GM18951 (cell line): ENCODE measurements around the gene PRADC1.
A peak's percentile ranks its signal among the peaks of the same experiment; 100 is the strongest.

Source experiments
- POLR2A ChIP-seq: IDR thresholded peaks from 4 replicates; pipeline ENCODE4 v1.6.1; 2011; ENCODE audit warnings: mild to moderate bottlenecking; ENCODE audit not compliant: insufficient read length, insufficient read depth; ENCODE audit errors: extremely low read depth
- in situ Hi-C: fragments of 300-500 bp; cut with MboI; formaldehyde crosslinking; loops from one replicate; pipeline ENCODE4 v1.12.0; 2022; ENCODE audit warnings: low sequenced_read_pairs, mixed read lengths, inconsistent platforms; ENCODE audit not compliant: unreplicated experiment

PRADC1 gene

DNA sequence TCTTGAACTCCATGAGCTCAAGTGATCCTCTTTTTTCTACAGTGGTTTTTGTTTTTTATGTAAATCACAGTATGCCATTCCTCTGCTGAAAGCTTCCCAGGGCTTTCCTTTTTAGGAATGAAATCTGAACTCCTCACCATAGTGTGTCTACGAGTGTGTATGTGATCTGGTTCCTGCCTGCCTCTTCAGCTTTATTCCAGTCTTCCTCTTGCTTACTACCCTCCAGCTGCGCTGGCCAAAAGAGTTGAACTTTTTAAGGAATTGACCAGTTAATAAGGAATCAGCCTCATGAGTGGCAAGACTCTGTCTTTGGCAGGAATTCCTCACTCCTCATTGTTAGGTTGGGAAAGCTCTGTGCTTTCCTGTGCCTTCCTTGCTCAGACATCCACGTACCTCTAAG is 5.1 kb upstream of the PRADC1 start:
- in situ Hi-C loops: no loop called here
- TF ChIP-seq POLR2A: no peak

DNA sequence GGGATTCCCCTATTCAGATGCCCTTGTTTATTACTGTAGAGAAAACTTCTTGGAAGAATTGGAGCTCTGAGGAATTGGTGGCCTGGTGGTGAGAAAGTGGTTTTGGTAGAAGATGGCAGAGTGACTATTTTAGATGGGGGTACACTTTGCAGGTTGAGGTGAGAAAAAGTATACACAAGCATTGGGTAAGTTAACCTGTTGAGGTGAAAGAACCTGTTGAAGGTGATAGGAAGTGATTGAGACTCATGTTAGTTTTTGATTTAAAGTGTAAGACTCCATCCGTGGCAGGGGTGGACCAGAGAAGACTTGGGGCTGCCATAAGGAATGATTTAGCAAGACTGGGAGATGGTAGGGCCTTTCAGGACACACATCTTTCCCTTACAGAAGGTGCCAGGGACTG is 4.1 kb upstream of the PRADC1 start:
- TF ChIP-seq POLR2A: no peak
- in situ Hi-C loops: no loop called here

DNA sequence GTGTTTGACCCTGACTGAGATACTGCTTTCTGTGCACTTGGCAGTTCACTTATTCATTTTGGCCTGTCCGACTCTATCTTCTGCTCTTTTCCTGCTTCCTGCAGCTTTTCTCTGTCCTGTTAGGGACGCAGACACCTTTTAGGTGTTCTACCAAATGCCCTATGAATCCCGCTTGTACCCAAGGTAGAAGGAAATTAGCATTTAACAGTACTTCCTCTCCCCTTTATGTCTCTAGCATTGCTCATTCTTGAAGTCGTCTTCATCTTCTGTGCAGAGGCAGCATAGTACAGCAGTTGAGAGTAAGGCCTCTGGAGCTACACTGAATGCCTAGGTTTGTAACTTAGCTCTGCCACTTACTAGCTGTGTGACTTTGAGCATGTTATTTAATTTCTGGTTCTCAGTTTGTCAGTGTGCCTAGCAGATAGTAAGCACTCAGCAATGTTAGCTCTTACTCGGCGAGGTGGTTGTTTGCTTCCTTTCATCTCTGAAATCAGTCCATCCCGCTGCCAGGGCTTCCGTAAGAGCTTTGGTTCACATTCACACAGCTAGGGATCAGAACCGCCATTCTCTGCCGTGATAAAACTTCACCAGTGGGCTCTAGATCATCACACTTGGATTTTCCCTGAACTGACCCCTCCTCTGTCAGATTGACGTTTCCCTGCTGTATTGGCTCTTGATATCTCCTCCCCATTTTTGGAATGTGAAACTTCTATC is 2.4 kb upstream of the PRADC1 start:
- TF ChIP-seq POLR2A: no peak
- in situ Hi-C loops: no loop called here

DNA sequence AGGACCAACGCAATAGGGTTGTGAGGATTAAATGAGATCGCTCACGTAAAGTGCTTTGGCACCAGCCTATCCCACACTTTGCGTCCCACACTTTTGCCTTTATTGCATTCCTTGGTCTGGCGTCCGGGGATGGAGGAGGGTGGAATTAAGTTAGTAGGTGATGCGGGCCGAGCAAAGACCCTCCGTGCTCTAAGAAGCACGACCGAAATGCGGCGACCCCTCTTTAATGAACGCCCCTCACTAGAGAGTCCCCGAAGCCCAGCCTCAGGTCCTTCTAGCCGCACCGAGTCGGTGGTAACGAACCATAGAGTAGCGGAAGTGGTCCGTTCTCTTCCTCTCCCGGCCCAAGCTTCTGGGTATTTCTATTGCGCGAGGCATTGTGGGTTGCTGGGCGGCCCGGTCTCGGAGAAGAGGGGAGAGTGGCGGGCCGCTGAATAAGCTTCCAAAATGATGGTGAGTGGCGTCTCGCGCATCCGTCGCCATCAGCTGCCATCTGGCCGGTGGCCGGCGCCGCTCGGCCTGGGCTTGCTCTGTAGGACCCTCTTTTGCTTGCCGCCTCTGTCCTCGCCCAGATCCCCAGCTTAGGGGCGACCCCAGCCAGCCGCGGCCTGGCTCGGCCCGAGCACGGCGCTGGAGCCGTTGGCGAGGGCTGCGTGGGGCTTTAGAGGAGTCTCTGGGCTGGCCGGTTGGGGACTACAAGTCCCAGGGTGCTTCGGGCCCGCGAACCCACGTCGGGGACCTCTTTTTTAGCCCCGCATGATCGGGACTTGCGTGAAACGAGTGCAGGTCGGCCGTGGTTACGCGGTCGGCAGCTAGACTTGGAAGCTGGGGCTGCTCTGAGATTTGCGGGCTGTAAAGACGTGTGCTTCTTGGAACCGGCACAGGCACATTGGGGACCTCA is 1.1 kb upstream of the PRADC1 start, which contains the start of gene CCT7:
CCT7 (plus strand) TSS at position 377 of the 901 bp plus-strand sequence; CDS start at position 448, 71 bp downstream.
- in situ Hi-C loops: no loop called here
- TF ChIP-seq POLR2A: peak; percentile 98

DNA sequence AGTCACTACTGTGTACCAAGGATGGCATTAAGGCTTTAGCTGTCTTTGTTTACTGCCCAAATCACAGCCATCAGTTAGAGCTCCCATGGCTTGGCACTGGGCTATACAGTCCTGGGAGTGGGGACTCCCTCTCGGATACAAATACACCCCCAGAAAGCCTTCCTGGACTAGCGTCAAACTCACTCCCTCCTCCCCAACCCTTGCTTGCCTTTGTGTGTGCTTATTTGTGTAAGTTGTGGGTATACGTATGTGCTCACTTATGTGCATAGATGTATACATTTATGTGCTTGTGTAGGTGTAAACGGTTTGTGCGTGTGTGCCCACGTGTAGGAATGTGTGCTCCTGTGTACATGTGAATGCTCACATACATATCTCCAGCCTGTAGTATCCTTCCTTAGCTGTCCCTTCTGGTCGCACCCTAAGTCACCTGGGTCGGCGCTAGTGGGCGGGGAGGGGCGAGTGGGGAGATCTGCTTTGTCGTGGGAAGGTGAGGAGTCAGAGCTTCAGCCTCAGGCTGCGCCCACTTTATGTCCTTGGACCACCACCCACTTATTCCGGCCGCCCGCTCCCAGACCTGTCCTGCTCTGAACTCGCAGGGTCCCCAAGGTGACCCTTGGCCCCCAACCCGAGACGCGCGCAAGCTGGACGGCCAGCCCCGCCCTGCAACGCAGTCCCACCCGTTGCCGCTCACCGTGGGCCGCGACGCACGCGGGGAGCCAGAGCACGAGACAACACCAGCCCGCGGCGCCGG is 461 bp downstream of the PRADC1 start:
- in situ Hi-C loops: no loop called here
- no peak for TF ChIP-seq POLR2A

DNA sequence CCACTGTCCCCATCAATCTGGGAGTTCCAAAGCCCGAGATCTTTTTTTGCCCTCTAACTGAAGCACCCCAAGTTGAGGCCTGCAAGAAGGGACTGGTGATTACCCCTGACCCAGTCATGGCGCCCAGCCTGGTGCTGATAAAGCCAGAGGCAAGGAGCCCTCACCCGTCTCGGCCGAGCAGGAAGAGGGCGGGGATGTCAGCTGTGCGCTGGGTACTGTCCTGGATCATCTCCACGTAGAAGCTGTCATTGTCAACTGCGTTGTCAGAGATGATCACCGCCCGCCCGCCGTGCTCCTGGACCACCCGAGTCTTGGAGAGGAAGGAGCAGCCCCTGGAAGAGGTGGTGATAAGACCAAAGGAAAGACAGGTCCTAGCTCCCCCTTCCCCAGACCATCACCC is 4.4 kb downstream of the PRADC1 start:
- TF ChIP-seq POLR2A: no peak
- in situ Hi-C loops: no loop called here

DNA sequence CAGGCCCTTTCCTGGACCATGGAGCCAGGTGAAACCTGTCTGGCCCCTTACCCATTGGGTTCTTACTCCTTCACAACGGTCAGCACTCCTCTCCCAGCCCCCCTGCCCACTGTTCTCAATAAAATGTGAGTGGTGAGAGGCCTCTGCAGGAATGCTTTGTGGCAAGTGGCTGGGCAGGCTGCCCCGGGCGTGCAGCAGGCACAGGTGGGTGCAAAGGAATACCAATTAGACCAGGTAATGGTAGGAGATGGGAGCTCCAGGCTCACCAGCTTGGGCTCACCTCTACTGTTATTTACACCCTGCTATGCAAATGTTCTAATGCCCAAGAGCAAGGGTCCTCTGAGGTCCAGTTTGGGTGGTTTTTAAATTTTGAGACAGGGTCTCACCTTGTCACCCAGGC is 6.0 kb downstream of the PRADC1 start:
- TF ChIP-seq POLR2A: no peak
- in situ Hi-C loops: no loop called here

DNA sequence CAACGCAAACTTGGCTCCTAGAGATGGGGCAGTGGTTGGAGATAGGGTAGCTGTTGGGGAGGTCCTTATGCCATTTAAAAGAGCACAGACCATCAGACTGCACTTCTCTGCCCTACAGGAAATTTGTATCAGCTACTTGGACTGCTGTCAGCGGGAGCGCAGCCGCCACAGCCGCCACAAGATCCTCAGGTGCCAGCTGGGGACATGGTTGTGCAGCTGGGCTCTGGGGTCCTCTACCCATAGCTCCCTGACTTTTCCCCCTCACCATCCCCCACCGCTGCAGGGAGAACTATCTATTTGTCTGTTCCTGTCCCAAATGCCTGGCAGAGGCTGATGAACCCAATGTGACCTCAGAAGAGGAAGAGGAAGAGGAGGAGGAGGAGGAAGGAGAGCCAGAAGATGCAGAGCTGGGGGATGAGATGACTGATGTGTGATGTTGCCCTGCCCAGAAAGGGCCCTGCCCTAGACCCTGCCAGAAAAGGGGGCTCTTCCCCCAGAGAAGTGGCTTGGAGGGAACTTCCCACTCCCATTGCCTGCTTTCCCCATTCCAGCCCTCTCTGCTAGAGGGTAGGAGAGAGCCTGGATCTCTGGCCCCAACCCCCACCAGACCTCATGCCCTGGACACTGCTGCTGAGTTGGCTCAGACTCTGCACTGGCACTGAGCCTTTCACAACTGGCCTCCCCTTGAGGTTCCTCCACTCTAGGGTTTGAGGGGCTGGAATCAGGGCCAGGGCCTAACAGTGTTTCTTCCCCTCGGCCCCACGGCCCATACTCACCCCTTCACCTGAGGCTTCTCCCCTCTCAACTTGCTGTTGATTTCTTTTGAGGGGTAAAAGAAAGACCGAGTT is 7.3 kb downstream of the PRADC1 start:
- in situ Hi-C loops: no loop called here
- TF ChIP-seq POLR2A: no peak

DNA sequence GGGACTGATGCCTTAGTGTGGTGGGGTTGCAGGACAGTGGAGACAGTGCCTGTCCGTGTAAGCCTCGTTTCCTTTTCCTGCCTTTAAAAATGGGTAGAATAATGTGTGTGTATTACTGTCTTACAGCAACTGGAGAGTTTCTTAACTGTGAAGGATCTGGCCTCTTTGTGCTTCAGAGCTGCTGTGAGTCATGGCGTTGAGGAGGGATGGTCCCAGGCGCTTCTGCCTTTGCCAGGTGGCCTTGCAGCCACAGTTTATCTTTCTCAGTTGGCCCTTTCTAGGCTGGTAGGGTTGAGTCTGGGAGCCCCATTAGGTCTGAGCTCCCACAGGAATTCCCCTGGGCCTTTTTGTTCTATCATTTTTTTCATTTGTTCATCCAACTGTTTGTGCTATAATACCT is 9.2 kb downstream of the PRADC1 start:
- TF ChIP-seq POLR2A: no peak
- in situ Hi-C loops: no loop called here

DNA sequence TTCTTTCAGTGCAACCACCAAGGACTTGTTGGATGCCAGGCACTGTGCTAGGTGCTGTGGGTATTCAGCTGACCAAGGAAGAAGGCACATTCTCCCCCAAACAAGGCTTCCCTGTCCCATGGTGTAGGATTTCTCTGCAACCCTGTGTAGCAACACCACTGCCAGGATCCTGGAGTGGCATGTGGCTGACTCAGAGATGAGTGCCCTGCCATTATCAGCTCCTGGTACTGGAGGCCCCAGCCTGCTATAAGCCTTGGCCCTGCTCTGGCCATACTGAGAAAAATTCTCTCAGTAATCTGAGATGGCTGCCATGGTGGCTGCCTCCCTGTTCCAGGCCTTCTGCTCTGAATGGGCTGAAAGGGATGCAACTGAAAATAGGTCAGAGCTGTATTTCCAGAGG is 14.7 kb downstream of the PRADC1 start:
- TF ChIP-seq POLR2A: no peak
- in situ Hi-C loops: no loop called here

DNA sequence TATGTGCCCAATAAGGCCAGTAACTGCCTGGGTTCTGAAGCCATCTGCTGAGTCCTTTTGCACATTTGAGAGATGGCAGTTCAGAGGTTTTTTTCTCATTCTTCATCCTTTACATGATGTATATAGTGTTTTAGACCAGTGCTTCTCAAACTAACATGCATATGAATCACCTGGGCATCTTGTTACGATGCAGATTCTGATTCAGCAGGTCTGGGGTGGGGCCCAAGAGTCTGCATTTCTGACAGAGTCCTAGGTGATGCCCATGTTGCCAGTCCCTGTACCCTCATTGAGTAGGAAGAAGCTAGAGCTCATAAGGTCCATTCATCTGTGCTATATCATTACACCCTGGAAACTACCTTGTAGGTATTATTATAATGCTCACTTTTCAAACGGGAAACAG is 15.2 kb downstream of the PRADC1 start:
- no peak for TF ChIP-seq POLR2A
- in situ Hi-C loops: no loop called here

DNA sequence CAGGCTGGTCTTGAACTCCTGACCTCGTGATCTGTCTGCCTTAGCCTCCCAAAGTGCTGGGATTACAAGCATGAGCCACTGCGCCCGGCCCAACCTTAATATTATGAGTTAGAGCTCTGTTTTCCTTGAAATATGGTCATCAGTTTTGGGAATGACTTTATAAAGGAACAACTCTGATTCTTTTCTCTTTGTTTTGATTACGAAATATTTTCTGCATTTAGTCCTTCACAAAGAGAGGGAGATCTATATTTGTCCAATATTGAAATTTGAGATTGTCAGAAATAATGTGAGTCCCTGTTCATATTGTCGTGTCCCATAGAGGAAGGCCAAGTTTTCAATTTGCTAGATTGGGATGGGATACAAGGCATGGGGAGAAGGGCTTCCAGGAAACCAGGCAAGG is 15.9 kb downstream of the PRADC1 start:
- no peak for TF ChIP-seq POLR2A
- in situ Hi-C loops: no loop called here
